OCI-LY3 (cell line): ENCODE measurements around the gene THEM5.

Experiments
- H2AFZ ChIP-seq: fragments of 200-600, 300-600 bp; shearing (Covaris generic); 2 replicates; pipeline ENCODE4 v1.6.0; 2014; ENCODE audit warnings: antibody characterized with exemption, low read depth, low read length
- H3K27ac ChIP-seq: fragments of 200-600, 300-600 bp; sonication (generic); 2 replicates; pipeline ENCODE4 v1.5.1; 2014; ENCODE audit warnings: mild to moderate bottlenecking, low read length, moderate library complexity, mixed read lengths
- H3K27me3 ChIP-seq: fragments of 200-600, 300-600 bp; sonication (generic); 2 replicates; pipeline ENCODE4 v1.6.1; 2014; ENCODE audit warnings: low read depth, low read length, mixed read lengths
- H3K36me3 ChIP-seq: fragments of 200-600, 300-600 bp; sonication (generic); replicated peaks from 2 replicates; pipeline ENCODE3; 2014; ENCODE audit warnings: low read depth, low read length, mixed read lengths
- H3K4me1 ChIP-seq: fragments of 300-600, 200-600 bp; sonication (generic); 2 replicates; pipeline ENCODE4 v1.6.1; 2014; ENCODE audit warnings: low read length, mixed read lengths
- H3K4me2 ChIP-seq: fragments of 200-600, 300-600 bp; sonication (generic); 2 replicates; pipeline ENCODE4 v1.6.1; 2014; ENCODE audit warnings: low read length, mixed read lengths
- H3K4me3 ChIP-seq: fragments of 300-600, 200-600 bp; sonication (generic); 2 replicates; pipeline ENCODE4 v1.5.1; 2014; ENCODE audit warnings: antibody characterized with exemption, mild to moderate bottlenecking, low read length, moderate library complexity
- H3K79me2 ChIP-seq: fragments of 300-600, 200-600 bp; shearing (Covaris generic); 2 replicates; pipeline ENCODE4 v1.6.1; 2014; ENCODE audit warnings: mild to moderate bottlenecking, low read length, mixed read lengths
- H3K9ac ChIP-seq: fragments of 300-600, 200-600 bp; shearing (Covaris generic); 2 replicates; pipeline ENCODE4 v1.6.0; 2014; ENCODE audit warnings: mild to moderate bottlenecking, low read length, moderate library complexity
- H3K9me3 ChIP-seq: fragments of 200-600, 300-600 bp; shearing (Covaris generic); 2 replicates; pipeline ENCODE4 v1.6.1; 2014; ENCODE audit warnings: low read length, mixed read lengths; ENCODE audit not compliant: insufficient read depth
- H4K20me1 ChIP-seq: fragments of 200-600, 300-600 bp; sonication (generic); 2 replicates; pipeline ENCODE4 v1.6.1; 2016; ENCODE audit warnings: low read length, mixed read lengths; ENCODE audit not compliant: insufficient read depth
- CTCF ChIP-seq: fragments of 200-600, 300-600 bp; sonication (generic); IDR thresholded peaks from 2 replicates; pipeline ENCODE4 v1.5.1; 2014; ENCODE audit warnings: antibody characterized with exemption, low read length, low read depth
- EZH2phosphoT487 ChIP-seq: fragments of 200-600 bp; shearing (Covaris generic); IDR thresholded peaks from 2 replicates; pipeline ENCODE4 v1.6.1; 2018; ENCODE audit warnings: antibody characterized with exemption, mixed run types, low read depth

THEM5 gene

GRCh38 chr1:151897991-151898431 lies 44.5 kb upstream of the THEM5 start:
- Histone ChIP-seq H3K9me3 (peaks cover 6% of the 10 kb centered on the region; the same call in 1 of the 2 replicates), H4K20me1 (peaks cover 45% of the 10 kb centered on the region), H3K4me1 (no peaks in the 10 kb centered on the region), H3K27ac (no peak overlapping the region), H3K4me3 (no peak overlapping the region), H3K79me2 (peaks cover 79% of the 10 kb centered on the region), H3K9ac (no peak overlapping the region), H3K36me3 (peaks cover 45% of the 10 kb centered on the region), H3K27me3 (no peaks in the 10 kb centered on the region), H3K4me2 (no peak overlapping the region), H2AFZ (no peak overlapping the region)
- TF ChIP-seq EZH2phosphoT487 (no peak), CTCF (no peak)

GRCh38 chr1:151893176-151893924 lies 39.8 kb upstream of the THEM5 start:
- no peak overlapping the region for H3K4me3 ChIP-seq
- TF ChIP-seq EZH2phosphoT487 = no peak
- no peak for TF ChIP-seq CTCF
- peaks cover 32% of the 10 kb centered on the region for H3K79me2 ChIP-seq
- H3K27me3 ChIP-seq = no peaks in the 10 kb centered on the region
- H2AFZ ChIP-seq = no peak overlapping the region
- peaks cover 63% of the 10 kb centered on the region for H3K36me3 ChIP-seq
- H3K4me1 ChIP-seq = no peaks in the 10 kb centered on the region
- no peak overlapping the region for H3K27ac ChIP-seq
- H3K9ac ChIP-seq = no peak overlapping the region
- H4K20me1 ChIP-seq = peaks cover 28% of the 10 kb centered on the region
- H3K9me3 ChIP-seq = no peaks in the 10 kb centered on the region
- no peak overlapping the region for H3K4me2 ChIP-seq

- TF ChIP-seq EZH2phosphoT487 = no peak
- no peak for TF ChIP-seq CTCF
- peaks cover 21% of the 10 kb centered on the region for H3K79me2 ChIP-seq
These were observed 38.7 kb upstream of the THEM5 start for GRCh38 chr1:151892190-151892589.

DNA sequence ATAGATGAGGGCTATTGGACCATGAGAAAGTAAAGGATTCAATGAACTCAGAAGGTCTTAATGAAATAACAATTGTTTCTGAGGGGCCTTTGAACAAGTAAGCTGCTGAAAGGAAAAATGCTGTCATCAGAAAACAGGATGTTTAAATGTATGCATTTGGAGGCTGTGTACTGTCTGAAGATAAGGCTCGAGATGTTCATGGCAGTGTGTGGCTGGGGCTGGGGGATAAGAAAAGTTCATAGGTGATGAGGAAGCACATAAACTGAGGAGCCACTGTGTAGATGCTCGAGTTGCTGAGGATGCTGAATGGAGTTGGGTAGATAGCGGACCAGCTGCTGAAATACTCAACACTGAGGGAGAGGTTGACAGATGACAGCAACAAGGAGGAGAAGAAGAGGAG lies 38.0 kb upstream of the THEM5 start:
- H3K4me1 ChIP-seq = no peaks in the 10 kb centered on the region
- no peaks in the 10 kb centered on the region for H3K9me3 ChIP-seq
- peaks cover 14% of the 10 kb centered on the region for H3K79me2 ChIP-seq
- H3K9ac ChIP-seq = no peak overlapping the region
- peaks cover 73% of the 10 kb centered on the region for H3K36me3 ChIP-seq
- H3K4me2 ChIP-seq = no peak overlapping the region
- no peak overlapping the region for H2AFZ ChIP-seq
- no peak overlapping the region for H3K27ac ChIP-seq
- H4K20me1 ChIP-seq = peaks cover 10% of the 10 kb centered on the region
- no peaks in the 10 kb centered on the region for H3K27me3 ChIP-seq
- H3K4me3 ChIP-seq = no peak overlapping the region
- TF ChIP-seq EZH2phosphoT487 (no peak), CTCF (no peak)

More at GRCh38 chr1:151892190-151892589, 38.7 kb upstream of the THEM5 start:
- H3K9ac ChIP-seq = no peak overlapping the region
- no peaks in the 10 kb centered on the region for H3K4me1 ChIP-seq
- no peaks in the 10 kb centered on the region for H3K27me3 ChIP-seq
- H3K4me3 ChIP-seq = no peak overlapping the region
- no peak overlapping the region for H3K4me2 ChIP-seq
- H3K27ac ChIP-seq = no peak overlapping the region
- H3K9me3 ChIP-seq = no peaks in the 10 kb centered on the region
- H2AFZ ChIP-seq = no peak overlapping the region
- peaks cover 17% of the 10 kb centered on the region for H4K20me1 ChIP-seq
- peaks cover 72% of the 10 kb centered on the region for H3K36me3 ChIP-seq
